ENCODE results near the gene BBS7. TPM values are rescaled to one million over a fixed set of nuclear protein-coding genes. Genes with fewer than 3 reads are reported as not detected.

The BBS7 gene
- polyA plus RNA-seq, 6 donors from 2014 or later: 2.0 to 9.5 (median 5.1) TPM

DNA sequence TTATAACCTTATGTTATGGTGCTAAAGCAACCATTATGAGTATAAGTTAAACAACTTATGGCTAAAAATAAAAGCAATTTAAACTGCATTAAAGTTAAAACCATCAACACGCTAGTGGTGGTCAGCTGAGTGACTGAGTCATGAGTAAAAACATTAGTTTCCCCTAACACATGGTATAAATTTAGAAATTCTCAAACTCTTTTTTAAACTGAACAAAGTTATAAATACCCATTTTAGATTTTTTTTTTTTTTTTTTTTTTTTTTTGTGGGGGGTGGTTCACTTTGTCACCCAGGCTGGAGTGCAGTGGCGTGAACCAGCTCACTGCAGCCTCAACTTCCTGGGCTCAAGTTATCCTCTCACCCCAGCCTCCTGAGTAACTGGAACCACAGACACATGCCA, 5.4 kb upstream of the BBS7 start:
- no peak overlapping the region for H3K4me3 Mint-ChIP-seq
- no peak for DNase-seq
- ATAC-seq (ENCODE audit: low read depth in 2 of 2): no peak
- no peaks in the 10 kb centered on the region for H3K9me3 Mint-ChIP-seq
- H3K27me3 Mint-ChIP-seq: peaks cover 28 to 37% (median 34%) of the 10 kb centered on the region in 3 donors
- no peaks in the 10 kb centered on the region for H3K36me3 Mint-ChIP-seq
- peaks cover 4 to 6% (median 5%) of the 10 kb centered on the region in 3 donors for H3K4me1 Mint-ChIP-seq
- no peak overlapping the region for H3K27ac Mint-ChIP-seq

DNA sequence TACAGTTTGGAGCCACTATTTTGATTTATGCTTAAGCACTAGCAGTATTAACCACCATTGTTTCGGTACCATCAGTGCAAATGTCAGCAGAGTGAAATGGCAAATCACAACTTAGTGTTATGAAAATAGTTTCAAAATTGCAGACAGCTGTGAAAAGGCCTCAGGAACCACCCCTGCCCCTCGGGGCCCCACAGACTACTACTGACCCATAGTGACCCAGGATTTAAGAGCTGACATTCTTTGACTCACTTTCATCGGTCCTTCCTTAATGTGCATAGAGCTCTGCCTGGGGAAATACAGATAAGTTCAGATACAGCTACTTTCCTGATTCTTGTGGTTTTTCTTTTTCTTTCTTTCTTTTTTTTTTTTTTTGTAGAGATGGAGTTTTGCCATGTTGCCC, 3.3 kb upstream of the BBS7 start:
- H3K4me1 Mint-ChIP-seq: peaks cover 13 to 24% (median 17%) of the 10 kb centered on the region in 3 donors
- ATAC-seq (ENCODE audit: low read depth in 2 of 2) (no peak), DNase-seq (no peak)
- peaks cover 24 to 30% (median 25%) of the 10 kb centered on the region in 3 donors for H3K27me3 Mint-ChIP-seq
- no peaks in the 10 kb centered on the region for H3K9me3 Mint-ChIP-seq
- no peaks in the 10 kb centered on the region for H3K36me3 Mint-ChIP-seq
- no peak overlapping the region for H3K4me3 Mint-ChIP-seq
- H3K27ac Mint-ChIP-seq: no peak overlapping the region

DNA sequence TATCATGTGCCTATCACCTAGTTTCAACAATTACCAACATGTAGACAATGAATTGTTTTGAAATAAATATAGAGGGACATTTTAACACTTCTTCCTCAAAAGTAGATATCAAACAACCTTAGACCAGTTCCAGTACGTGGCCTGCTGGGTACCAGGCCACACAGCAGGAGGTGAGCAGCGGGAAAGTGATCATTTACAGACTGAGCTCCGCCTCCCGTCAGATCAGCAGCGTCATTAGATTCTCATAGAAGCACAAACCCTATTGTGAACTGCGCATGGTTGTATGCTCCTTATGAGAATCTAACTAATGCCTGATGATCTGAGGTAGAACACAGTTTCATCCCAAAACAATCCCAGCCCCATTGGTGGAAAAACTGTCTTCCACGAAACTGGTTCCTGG, 6.5 kb downstream of the BBS7 start:
- DNase-seq (no peak), ATAC-seq (ENCODE audit: low read depth in 2 of 2) (no peak)
- H3K27me3 Mint-ChIP-seq: no peaks in the 10 kb centered on the region
- H3K9me3 Mint-ChIP-seq: peaks cover 0 to 1% (median 0%) of the 10 kb centered on the region in 7 donors
- H3K4me1 Mint-ChIP-seq: peaks cover 2% of the 10 kb centered on the region in 3 donors
- peaks cover 0 to 13% of the 10 kb centered on the region in 2 donors for H3K36me3 Mint-ChIP-seq
- no peak overlapping the region for H3K27ac Mint-ChIP-seq
- no peak overlapping the region for H3K4me3 Mint-ChIP-seq

DNA sequence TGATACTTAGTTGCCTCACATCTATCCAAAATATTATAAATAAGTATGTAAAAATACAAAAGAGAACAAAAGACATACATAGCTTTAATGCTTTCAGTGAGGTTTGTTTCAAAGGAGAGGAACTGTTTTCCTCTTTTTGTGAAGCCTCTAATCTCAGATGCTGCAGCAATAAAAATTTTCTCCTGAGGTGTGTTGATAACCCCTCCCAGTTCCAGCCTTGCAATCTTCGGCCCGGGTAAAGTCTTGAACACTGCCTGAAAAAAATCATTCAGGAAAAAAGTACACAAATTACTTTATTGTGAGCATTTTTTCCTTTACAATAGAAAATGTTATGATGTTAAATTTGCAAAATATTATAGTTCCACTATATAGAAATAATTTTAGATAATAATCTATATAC, 8.8 kb downstream of the BBS7 start:
- no peaks in the 10 kb centered on the region for H3K9me3 Mint-ChIP-seq
- no peaks in the 10 kb centered on the region for H3K27me3 Mint-ChIP-seq
- no peak overlapping the region for H3K27ac Mint-ChIP-seq
- H3K36me3 Mint-ChIP-seq: peaks cover 0 to 6% of the 10 kb centered on the region in 2 donors
- no peaks in the 10 kb centered on the region for H3K4me1 Mint-ChIP-seq
- no peak overlapping the region for H3K4me3 Mint-ChIP-seq
- DNase-seq (no peak), ATAC-seq (ENCODE audit: low read depth in 2 of 2) (no peak)

DNA sequence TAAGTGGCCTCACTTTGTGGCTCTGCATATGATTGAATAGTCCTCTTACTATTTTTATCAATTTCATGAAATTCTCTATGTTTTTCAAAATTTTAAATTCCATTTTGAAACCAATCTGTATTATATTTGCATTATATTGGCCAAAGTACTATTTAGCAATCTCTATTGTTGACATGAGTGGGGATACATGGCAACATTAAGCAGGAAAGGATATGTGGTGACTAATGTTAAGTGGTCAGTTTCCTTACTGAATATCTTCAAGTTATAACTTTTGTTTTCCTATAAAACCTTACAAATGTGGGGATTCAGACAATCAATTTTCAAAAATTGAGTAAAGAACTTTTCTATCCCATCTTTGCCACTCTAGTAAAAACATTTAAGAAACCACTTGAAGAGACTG, 10.2 kb downstream of the BBS7 start:
- no peak for ATAC-seq (ENCODE audit: low read depth in 2 of 2)
- no peak for DNase-seq
- H3K4me3 Mint-ChIP-seq: no peak overlapping the region

DNA sequence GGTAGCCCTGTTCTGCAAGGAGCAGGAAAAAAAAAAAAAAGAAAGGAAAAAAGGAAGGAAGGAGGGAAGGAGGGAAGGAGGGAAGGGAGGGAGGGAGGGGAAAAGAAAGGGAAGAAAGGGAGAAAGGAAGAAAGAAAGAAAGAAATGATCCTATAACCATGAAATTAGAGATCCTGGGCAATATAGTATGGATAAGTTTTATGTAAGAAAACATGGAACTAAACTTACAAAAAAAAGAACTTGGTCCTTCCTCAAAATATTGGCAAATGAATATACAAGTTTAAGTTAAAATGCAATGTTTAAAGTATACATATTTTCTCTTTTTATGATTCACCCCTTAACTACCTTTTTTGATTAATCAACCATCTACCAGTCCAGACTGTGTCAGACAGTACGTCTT, 18.9 kb downstream of the BBS7 start:
- Mint-ChIP-seq H3K27me3 (no peaks in the 10 kb centered on the region), H3K36me3 (no peaks in the 10 kb centered on the region), H3K4me1 (no peaks in the 10 kb centered on the region), H3K27ac (peak overlapping the region in 1 of 6 donors; percentile 40), H3K4me3 (no peak overlapping the region), H3K9me3 (no peaks in the 10 kb centered on the region)
- no peak for DNase-seq
- no peak for ATAC-seq (ENCODE audit: low read depth in 2 of 2)

More for the DNA sequence above, 10.2 kb downstream of the BBS7 start:
- no peaks in the 10 kb centered on the region for H3K36me3 Mint-ChIP-seq
- no peaks in the 10 kb centered on the region for H3K9me3 Mint-ChIP-seq
- no peak overlapping the region for H3K27ac Mint-ChIP-seq
- H3K4me1 Mint-ChIP-seq: no peaks in the 10 kb centered on the region
- no peaks in the 10 kb centered on the region for H3K27me3 Mint-ChIP-seq

DNA sequence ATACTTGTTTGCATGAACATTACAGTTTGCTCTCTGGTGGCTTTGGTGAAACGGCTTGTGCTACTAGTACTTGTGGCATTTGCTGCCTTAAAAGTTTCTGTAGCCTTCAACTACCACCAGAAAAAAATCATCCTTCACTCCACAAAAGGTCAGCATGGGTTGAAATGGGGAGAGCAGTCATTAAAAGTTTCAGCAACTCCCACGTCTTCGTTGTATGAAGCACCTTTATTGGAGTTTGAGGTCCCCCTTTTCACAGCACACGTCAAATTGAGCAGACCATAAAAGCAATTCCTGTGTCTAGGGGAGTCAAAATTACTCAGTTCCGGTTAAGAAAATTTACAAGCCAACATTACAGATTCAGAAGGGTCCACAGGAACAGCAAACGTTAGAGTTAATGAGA, 23.6 kb downstream of the BBS7 start:
- no peaks in the 10 kb centered on the region for H3K4me1 Mint-ChIP-seq

DNA sequence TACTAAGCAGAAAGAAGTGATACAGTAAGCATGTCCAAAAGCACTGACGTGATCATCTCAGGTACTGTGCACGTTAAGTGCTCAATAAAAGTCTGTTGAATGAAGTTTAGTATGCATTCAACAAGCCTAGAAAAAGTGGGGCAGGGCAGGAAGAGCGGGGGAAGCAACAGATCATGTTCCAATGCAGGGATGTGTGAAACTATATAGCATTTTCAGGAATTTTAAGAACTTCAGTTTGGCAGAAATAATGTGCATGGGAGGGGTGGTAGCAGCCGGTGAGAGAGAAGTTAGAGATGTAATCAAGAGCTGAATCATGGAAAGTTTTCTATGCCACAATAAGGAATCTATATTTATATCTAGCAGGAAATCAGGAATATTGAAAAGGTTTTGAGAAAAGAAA, 27.4 kb downstream of the BBS7 start:
- DNase-seq (no peak), ATAC-seq (ENCODE audit: low read depth in 2 of 2) (no peak)
- H3K27ac Mint-ChIP-seq: no peak overlapping the region
- peaks cover 9 to 34% of the 10 kb centered on the region in 2 donors for H3K36me3 Mint-ChIP-seq
- no peaks in the 10 kb centered on the region for H3K27me3 Mint-ChIP-seq
- no peaks in the 10 kb centered on the region for H3K4me1 Mint-ChIP-seq
- no peak overlapping the region for H3K4me3 Mint-ChIP-seq
- H3K9me3 Mint-ChIP-seq: peaks cover 0 to 2% (median 0%) of the 10 kb centered on the region in 7 donors

More for the DNA sequence above, 23.6 kb downstream of the BBS7 start:
- H3K9me3 Mint-ChIP-seq: no peaks in the 10 kb centered on the region
- no peak for DNase-seq
- H3K36me3 Mint-ChIP-seq: peaks cover 9 to 21% of the 10 kb centered on the region in 2 donors
- no peak overlapping the region for H3K27ac Mint-ChIP-seq
- no peak overlapping the region for H3K4me3 Mint-ChIP-seq
- no peak for ATAC-seq (ENCODE audit: low read depth in 2 of 2)
- no peaks in the 10 kb centered on the region for H3K27me3 Mint-ChIP-seq

DNA sequence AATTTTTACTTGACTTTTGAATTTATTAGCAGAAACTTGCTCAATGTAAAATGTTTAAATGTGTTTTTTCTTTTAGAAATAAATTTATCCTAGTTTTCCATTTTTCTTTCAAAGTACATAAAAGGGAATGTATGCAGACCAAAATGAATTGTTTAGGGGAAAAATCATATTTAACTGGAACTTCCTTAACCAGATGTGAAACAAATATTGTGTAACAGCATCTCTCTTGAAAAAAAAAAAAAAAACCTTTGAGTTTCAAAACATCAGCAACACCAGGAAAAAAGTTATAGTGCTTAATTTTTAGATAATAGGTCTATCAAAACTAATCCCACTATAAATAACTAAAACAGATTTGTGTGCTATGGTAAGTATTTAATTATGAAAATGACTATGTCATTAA, 32.1 kb downstream of the BBS7 start:
- H3K9me3 Mint-ChIP-seq: peaks cover 0 to 2% (median 0%) of the 10 kb centered on the region in 7 donors
- peaks cover 8 to 19% of the 10 kb centered on the region in 2 donors for H3K36me3 Mint-ChIP-seq
- no peak overlapping the region for H3K27ac Mint-ChIP-seq
- no peaks in the 10 kb centered on the region for H3K4me1 Mint-ChIP-seq
- ATAC-seq (ENCODE audit: low read depth in 2 of 2): no peak
- no peak for DNase-seq
- no peak overlapping the region for H3K4me3 Mint-ChIP-seq
- no peaks in the 10 kb centered on the region for H3K27me3 Mint-ChIP-seq

DNA sequence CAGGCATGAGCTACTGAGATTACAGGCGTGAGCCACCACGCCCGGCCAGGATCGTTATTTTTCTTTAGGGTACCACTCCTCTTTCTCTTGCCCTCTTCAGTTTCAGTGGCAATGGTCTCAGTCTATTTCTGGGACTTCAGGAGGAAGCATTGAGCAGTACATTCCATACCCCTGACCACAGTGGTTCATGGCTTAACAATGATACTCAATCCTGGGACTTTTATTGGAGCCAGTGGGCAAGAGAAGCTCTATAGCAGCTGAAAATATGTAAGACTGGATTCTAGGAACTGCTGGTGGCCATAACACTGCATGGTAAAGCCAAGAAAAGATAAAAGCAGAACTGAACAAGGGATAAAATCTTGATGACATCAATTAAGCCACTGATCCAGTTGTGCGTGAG, 40.8 kb downstream of the BBS7 start:
- no peak overlapping the region for H3K27ac Mint-ChIP-seq
- H3K4me1 Mint-ChIP-seq: no peaks in the 10 kb centered on the region
- ATAC-seq (ENCODE audit: low read depth in 2 of 2) (no peak), DNase-seq (no peak)
- H3K9me3 Mint-ChIP-seq: no peaks in the 10 kb centered on the region
- H3K4me3 Mint-ChIP-seq: no peak overlapping the region
- H3K36me3 Mint-ChIP-seq: peaks cover 0 to 6% of the 10 kb centered on the region in 2 donors
- no peaks in the 10 kb centered on the region for H3K27me3 Mint-ChIP-seq

DNA sequence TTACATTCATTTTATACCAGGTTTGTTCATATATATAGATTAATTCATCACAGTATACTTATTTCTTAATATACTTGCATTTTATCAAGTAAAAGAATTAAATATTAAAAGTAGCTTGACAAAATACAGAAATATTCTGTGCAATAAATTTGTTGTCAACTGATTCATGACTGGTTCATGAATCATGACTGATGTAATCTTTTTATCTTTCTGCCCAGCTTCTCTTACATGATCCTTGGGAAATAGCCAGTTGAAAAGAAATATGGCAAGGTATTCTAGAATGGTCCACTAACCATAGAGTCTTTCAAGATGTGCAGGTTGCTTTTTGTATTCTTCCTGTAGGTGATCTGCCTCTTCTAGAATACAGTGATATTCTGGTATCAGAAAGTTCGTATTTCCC, 42.4 kb downstream of the BBS7 start:
- peak overlapping the region in 1 of 8 donors; percentile 3 for H3K4me3 Mint-ChIP-seq
- peaks cover 0 to 6% of the 10 kb centered on the region in 2 donors for H3K36me3 Mint-ChIP-seq
- DNase-seq: no peak
- no peak for ATAC-seq (ENCODE audit: low read depth in 2 of 2)
- H3K27ac Mint-ChIP-seq: no peak overlapping the region
- no peaks in the 10 kb centered on the region for H3K27me3 Mint-ChIP-seq
- H3K9me3 Mint-ChIP-seq: no peaks in the 10 kb centered on the region
- peaks cover 9 to 15% (median 10%) of the 10 kb centered on the region in 3 donors for H3K4me1 Mint-ChIP-seq

DNA sequence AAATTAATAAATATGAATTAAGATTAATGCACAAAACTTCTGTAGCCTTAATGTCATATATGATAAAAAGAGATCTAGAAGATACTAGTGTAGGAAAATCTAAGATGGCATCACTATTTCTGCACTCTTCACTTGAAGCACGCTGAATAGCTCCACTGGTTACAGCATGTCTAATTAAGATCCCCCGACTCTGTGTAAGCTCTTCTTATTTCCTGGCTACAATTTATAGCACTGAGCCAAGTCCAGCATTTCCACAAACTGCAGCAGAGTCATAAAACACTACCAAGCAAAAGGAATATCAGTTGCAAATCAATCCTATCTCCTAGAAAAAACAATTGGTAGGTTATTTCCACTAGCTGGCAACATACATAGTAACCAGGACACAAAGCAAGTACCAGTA, 45.3 kb downstream of the BBS7 start:
- no peak overlapping the region for H3K27ac Mint-ChIP-seq
- no peaks in the 10 kb centered on the region for H3K9me3 Mint-ChIP-seq

DNA sequence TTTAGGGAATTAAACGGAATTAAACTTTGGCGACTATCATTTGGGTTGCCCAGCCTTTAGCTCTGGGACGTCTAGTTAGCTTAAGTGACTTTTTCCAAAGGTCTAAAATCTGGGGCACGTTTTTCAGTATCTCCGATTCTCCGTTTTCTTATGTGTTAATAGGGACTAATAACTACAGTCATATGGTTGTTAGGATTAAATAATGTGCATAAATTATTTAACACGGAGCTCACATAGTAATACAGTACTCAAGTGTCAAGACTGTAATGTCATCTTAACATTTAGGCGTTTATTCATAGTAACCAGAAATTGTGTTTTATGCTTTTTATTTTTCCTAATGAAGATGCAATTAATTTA, 46.1 kb downstream of the BBS7 start:
- ATAC-seq (ENCODE audit: low read depth in 2 of 2) (no peak), DNase-seq (no peak)
- Mint-ChIP-seq H3K9me3 (no peaks in the 10 kb centered on the region), H3K4me1 (peaks cover 13 to 18% (median 13%) of the 10 kb centered on the region in 3 donors), H3K27ac (peak overlapping the region in 5 of 6 donors; percentile 58 to 97 (median 90)), H3K4me3 (peak overlapping the region; percentile 83 to 100 (median 94)), H3K27me3 (no peaks in the 10 kb centered on the region), H3K36me3 (no peaks in the 10 kb centered on the region)

More for the DNA sequence above, 45.3 kb downstream of the BBS7 start:
- DNase-seq (no peak), ATAC-seq (ENCODE audit: low read depth in 2 of 2) (no peak)
- H3K27me3 Mint-ChIP-seq: no peaks in the 10 kb centered on the region
- peaks cover 13 to 18% (median 13%) of the 10 kb centered on the region in 3 donors for H3K4me1 Mint-ChIP-seq
- H3K36me3 Mint-ChIP-seq: no peaks in the 10 kb centered on the region
- H3K4me3 Mint-ChIP-seq: peak overlapping the region in 4 of 8 donors; percentile 27 to 56 (median 32)

DNA sequence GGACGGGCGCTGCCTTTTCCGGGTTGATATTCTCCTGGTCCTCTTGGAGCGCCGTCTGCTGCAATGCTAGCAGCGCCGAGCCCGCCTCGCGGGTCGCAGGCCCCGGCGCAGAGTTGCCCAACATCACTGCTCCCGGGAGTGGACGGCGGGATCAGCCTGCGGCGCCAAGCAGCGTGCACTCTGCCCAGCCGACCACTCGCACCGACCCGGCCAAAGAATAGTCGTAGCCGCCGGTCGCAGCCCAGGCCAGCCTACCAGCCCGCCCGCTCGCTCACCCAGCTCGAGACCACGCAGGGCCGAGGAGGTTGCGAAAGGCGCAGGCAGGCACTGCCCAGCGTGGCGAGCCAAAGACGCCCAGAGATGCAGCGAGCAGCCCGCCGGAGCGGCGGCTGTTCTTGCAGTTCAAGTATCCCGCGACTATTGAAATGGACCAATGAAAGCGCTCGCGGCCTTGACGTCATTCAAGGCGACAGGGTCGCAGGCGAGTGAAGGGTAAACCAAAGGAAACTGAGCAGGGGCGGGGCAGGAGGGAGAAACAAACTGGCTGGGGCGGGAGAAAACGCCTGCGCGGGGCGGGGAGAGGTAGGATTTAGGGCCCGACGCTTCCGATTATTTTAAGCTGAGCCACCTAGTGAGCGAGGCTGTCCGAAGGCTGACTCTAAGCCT, 46.6 kb downstream of the BBS7 start, which contains the start of gene CCNA2:
TSS of gene CCNA2 (minus strand) at position 379 of the 666 bp plus-strand sequence. CDS start at position 124, 255 bp downstream.
- DNase-seq (peak; percentile 90), ATAC-seq (ENCODE audit: low read depth in 2 of 2) (peak; percentile 98)
- Mint-ChIP-seq H3K27me3 (no peaks in the 10 kb centered on the region), H3K4me3 (peak within 1 kb of the TSS; percentile 83 to 100 (median 94)), H3K4me1 (peaks cover 13 to 18% (median 13%) of the 10 kb centered on the region in 3 donors), H3K27ac (peak within 1 kb of the TSS; percentile 78 to 98 (median 93)), H3K36me3 (no peaks in the 10 kb centered on the region), H3K9me3 (no peaks in the 10 kb centered on the region)
